OCI-LY7 (cell line): ENCODE data around the gene SPACDR. TPM values are rescaled to one million over a fixed set of nuclear protein-coding genes. Genes with fewer than 3 reads are reported as not detected.

Source experiments
- BruUV-seq: library from RNA; stranded (reverse); fragments of 400-500 nt; replicated peaks from 2 replicates; lab custom pipeline; 2021; lab: Mats Ljungman, UMichigan
- CTCF ChIA-PET: fragments of 300-600 bp; sonication (Branson Sonifier 250); formaldehyde crosslinking; loops from one replicate; lab custom pipeline; 2022; ENCODE audit warnings: antibody characterized with exemption; ENCODE audit not compliant: unreplicated experiment; lab: Charles Lee
- POLR2A ChIA-PET: fragments of 300-600 bp; sonication (Branson Sonifier 250); formaldehyde crosslinking; loops from one replicate; lab custom pipeline; 2022; ENCODE audit warnings: antibody characterized with exemption; lab: Charles Lee
- DNase-seq: peaks from one replicate; pipeline ENCODE4 v3.0.0-alpha.2; 2015; ENCODE audit warnings: low spot score
- H2AFZ ChIP-seq: fragments of 200-600 bp; sonication (generic), shearing (Covaris generic); 2 replicates; pipeline ENCODE4 v1.6.1; 2014; ENCODE audit warnings: mild to moderate bottlenecking, antibody characterized with exemption, low read length, moderate library complexity
- H3K27ac ChIP-seq: fragments of 200-600 bp; sonication (generic); 2 replicates; pipeline ENCODE4 v1.5.1; 2014; ENCODE audit warnings: mixed run types, low read depth, mild to moderate bottlenecking, moderate library complexity, low read length, inconsistent platforms; ENCODE audit not compliant: poor library complexity, severe bottlenecking
- H3K36me3 ChIP-seq: fragments of 200-600 bp; sonication (generic); 2 replicates; pipeline ENCODE4 v1.6.1; 2014; ENCODE audit warnings: mild to moderate bottlenecking, antibody characterized with exemption, low read length, moderate library complexity, mixed read lengths; ENCODE audit not compliant: insufficient read depth
- H3K4me1 ChIP-seq: fragments of 200-600 bp; sonication (generic); 2 replicates; pipeline ENCODE4 v1.5.1; 2014; ENCODE audit warnings: mild to moderate bottlenecking, low read length; ENCODE audit not compliant: insufficient read depth, poor library complexity, severe bottlenecking
- H3K4me2 ChIP-seq: fragments of 200-600 bp; sonication (generic); 2 replicates; pipeline ENCODE4 v1.6.1; 2014; ENCODE audit warnings: mild to moderate bottlenecking, low read length
- H3K4me3 ChIP-seq: fragments of 200-600 bp; sonication (generic); 2 replicates; pipeline ENCODE4 v1.5.1; 2014; ENCODE audit warnings: mild to moderate bottlenecking, low read depth, low read length; ENCODE audit not compliant: poor library complexity, severe bottlenecking
- H3K79me2 ChIP-seq: fragments of 200-600 bp; sonication (generic); 2 replicates; pipeline ENCODE4 v1.6.1; 2016; ENCODE audit warnings: low read depth, mild to moderate bottlenecking, low read length, moderate library complexity, mixed read lengths; ENCODE audit not compliant: insufficient read depth
- H3K9me2 ChIP-seq: fragments of 200-600 bp; sonication (generic); 2 replicates; pipeline ENCODE4 v1.6.1; 2016; ENCODE audit warnings: mild to moderate bottlenecking, low read length, mixed read lengths; ENCODE audit not compliant: insufficient read depth
- H3K9me3 ChIP-seq: fragments of 200-600 bp; sonication (generic); 2 replicates; pipeline ENCODE4 v1.6.1; 2014; ENCODE audit warnings: mild to moderate bottlenecking, mixed run types, low read length, mixed read lengths
- H4K20me1 ChIP-seq: fragments of 200-600 bp; sonication (generic); 2 replicates; pipeline ENCODE4 v1.6.1; 2014; ENCODE audit warnings: mild to moderate bottlenecking, antibody characterized with exemption, low read length, moderate library complexity, mixed read lengths; ENCODE audit not compliant: insufficient read depth
- CTCF ChIP-seq: fragments of 200-600 bp; sonication (generic); conservative IDR thresholded peaks from 2 replicates; pipeline ENCODE4 v1.5.1; 2014; ENCODE audit warnings: mild to moderate bottlenecking, antibody characterized with exemption, low read length, moderate library complexity, mixed read lengths
- EZH2phosphoT487 ChIP-seq: fragments of 200-600 bp; sonication (generic); IDR thresholded peaks from 2 replicates; pipeline ENCODE4 v1.6.1; 2018; ENCODE audit warnings: low read depth, borderline replicate concordance, mild to moderate bottlenecking, mixed run types, antibody characterized with exemption, low read length, moderate library complexity, mixed read lengths
- intact Hi-C: fragments of 100-400 bp; cut with micrococcal nuclease; formaldehyde crosslinking; loops from one replicate; pipeline ENCODE4 v1.10.0; 2022; ENCODE audit not compliant: unreplicated experiment
- total RNA-seq, 2 experiments: library from RNA; depleted of rRNA in 1 of 2; stranded (reverse); fragments of >200 nt in 1 of 2; shearing (Covaris generic) in 1 of 2; gene quantifications; 2 replicates each; pipeline ENCODE4 v1.2.3, GENCODE V29; 2014 to 2022

Gene SPACDR
- total RNA-seq, 2 experiments from 2014 or later: 1.6 to 2.4 TPM

- no peak overlapping the region for H2AFZ ChIP-seq
- H3K4me3 ChIP-seq: peak overlapping the region; percentile 86
- intact Hi-C loops: loop anchor here (1.0 to 10.0 kb wide), 3 partner anchors 46 to 215 kb away; partner anchors contain the start of genes GIGYF1 and GNB2
- peaks cover 39% of the 10 kb centered on the region for H3K4me1 ChIP-seq
- H3K9me3 ChIP-seq: no peaks in the 10 kb centered on the region
- H3K9me2 ChIP-seq: no peaks in the 10 kb centered on the region
- POLR2A ChIA-PET: interaction anchor here (0.5 kb wide), 1 partner anchor 37 kb away, joined by 3 read pairs; no protein-coding TSS in a partner anchor
- H3K4me2 ChIP-seq: peak overlapping the region; percentile 99
- peaks cover 36% of the 10 kb centered on the region for H3K79me2 ChIP-seq
- CTCF ChIA-PET: interaction anchor here (0.5 to 0.6 kb wide), 2 partner anchors 40 to 262 kb away, joined by 3 to 11 read pairs; no protein-coding TSS in a partner anchor
- peaks cover 6% of the 10 kb centered on the region; the same call in 1 of the 2 replicates for H4K20me1 ChIP-seq
- BruUV-seq: no TSS peak
- peak overlapping the region; percentile 75 for H3K27ac ChIP-seq
- peak; percentile 61 for DNase-seq
- H3K36me3 ChIP-seq: peaks cover 47% of the 10 kb centered on the region
- no peak for TF ChIP-seq EZH2phosphoT487
- TF ChIP-seq CTCF: peak; percentile 78
Observed at GRCh38 chr7:100476903-100477870, 13.1 kb upstream of the SPACDR start.

- intact Hi-C loops: loop anchor here (5.0 to 10.0 kb wide), 2 partner anchors 199 to 216 kb away; partner anchors contain the start of genes GIGYF1 and GNB2
- TF ChIP-seq EZH2phosphoT487 (no peak), CTCF (no peak)
- no peak overlapping the region for H2AFZ ChIP-seq
- peaks cover 36% of the 10 kb centered on the region for H3K79me2 ChIP-seq
- peak overlapping the region; percentile 99 for H3K4me2 ChIP-seq
- BruUV-seq: no TSS peak
- POLR2A ChIA-PET: interaction anchor here (0.6 to 1.0 kb wide), 3 partner anchors 73 to 185 kb away, joined by 3 to 4 read pairs (median 4); no protein-coding TSS in a partner anchor
- H4K20me1 ChIP-seq: peaks cover 6% of the 10 kb centered on the region; the same call in 1 of the 2 replicates
- peaks cover 52% of the 10 kb centered on the region for H3K36me3 ChIP-seq
- H3K9me2 ChIP-seq: no peaks in the 10 kb centered on the region
- peaks cover 39% of the 10 kb centered on the region for H3K4me1 ChIP-seq
- CTCF ChIA-PET: no interaction called here
- peak; percentile 32 for DNase-seq
- no peaks in the 10 kb centered on the region for H3K9me3 ChIP-seq
- peak overlapping the region; percentile 75 for H3K27ac ChIP-seq
- peak overlapping the region; percentile 86 for H3K4me3 ChIP-seq
Observed at GRCh38 chr7:100476101-100476780, 12.2 kb upstream of the SPACDR start.
